Epidermal melanocyte (primary cell): Measurements from ENCODE around the gene TRIM71.
"Not testable (repeated sequence)": the region's sequence is repeated elsewhere in the genome, so short reads cannot be mapped to it uniquely, and the experiment has no call there.

Source experiments
- DNase-seq: peaks from one replicate; pipeline ENCODE4 v3.0.0; 2011; ENCODE audit warnings: low spot score; ENCODE audit not compliant: insufficient read length

The TRIM71 gene

DNA sequence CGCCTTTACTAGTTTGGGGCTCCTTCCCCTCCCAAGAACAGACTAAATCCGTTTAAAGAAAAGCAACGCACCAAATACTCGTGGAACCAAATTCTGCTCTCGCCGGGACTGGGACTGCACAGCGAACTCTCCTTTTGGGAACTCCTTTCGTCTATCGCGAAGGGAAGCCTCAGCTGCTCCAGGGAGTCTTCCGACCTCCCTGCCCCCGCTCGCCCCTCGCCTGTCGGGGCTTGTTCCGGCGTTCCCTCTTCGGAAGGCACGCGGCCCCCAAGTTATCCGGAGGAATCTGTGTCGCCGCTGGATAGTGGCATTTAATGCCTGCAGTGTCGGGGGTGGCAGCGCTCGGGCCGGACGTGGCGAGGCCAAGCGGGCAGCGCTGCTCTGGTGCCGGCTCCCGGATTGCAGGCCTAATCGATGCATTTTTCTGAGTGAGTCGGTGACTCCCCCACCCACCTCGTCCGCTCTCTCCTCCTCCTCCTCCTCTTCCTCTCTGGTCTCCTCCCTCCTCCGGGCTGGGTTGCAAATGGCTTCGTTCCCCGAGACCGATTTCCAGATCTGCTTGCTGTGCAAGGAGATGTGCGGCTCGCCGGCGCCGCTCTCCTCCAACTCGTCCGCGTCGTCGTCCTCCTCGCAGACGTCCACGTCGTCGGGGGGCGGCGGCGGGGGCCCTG is at the start of gene TRIM71:
Gene TRIM71 (plus strand): TSS at position 440 of the 671 bp plus-strand sequence. CDS start 84 bp downstream, at position 524.
- no peak for DNase-seq

- DNase-seq = no peak
Observed at GRCh38 chr3:32778389-32778788, 39.4 kb upstream of the TRIM71 start.

- no peak for DNase-seq
Observed at GRCh38 chr3:32780071-32780734, 37.6 kb upstream of the TRIM71 start.

DNA sequence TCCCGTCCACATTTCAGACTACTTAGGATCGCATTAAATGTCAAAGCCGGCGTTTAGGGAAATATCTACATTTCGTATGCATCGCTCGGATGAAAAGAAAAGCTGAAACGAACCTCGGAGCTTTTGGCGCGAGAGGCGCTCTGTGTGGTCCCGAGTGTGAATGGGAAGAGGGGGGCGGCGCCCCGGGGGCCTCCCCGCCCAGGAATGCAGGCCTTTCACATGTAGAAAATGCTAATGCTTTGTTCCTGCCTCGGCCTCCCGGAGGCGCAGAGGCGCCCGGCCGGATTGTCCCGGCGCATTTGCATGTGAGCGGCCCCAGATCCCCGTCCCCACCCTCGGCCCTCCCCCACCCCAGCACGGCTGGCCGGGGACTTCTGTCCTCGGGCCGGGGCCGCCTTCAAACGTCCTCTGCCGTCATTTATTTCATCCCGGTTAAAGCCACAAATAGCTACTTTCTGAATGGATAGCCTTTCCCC is 37.0 kb upstream of the TRIM71 start:
- no peak for DNase-seq

GRCh38 chr3:32781211-32781968 is 36.4 kb upstream of the TRIM71 start:
- DNase-seq = no peak

DNA sequence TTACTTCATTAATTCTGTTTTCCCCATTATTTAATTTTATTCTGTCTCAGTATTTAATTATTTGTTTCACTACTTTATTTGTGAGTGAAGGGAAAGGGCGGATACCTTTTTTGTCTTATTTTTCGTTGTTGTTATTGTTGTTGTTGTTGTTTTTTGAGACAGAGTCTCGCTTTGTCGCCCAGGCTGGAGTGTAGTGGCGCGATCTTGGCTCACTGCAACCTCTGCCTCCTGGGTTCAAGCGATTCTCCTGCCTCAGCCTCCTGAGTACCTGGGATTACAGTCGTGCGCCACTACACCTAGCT is 35.9 kb upstream of the TRIM71 start:
- DNase-seq = not testable (repeated sequence)

- DNase-seq = no peak
Observed at GRCh38 chr3:32782407-32782806, 35.4 kb upstream of the TRIM71 start.

GRCh38 chr3:32791833-32792232 is 26.0 kb upstream of the TRIM71 start:
- DNase-seq = no peak

DNA sequence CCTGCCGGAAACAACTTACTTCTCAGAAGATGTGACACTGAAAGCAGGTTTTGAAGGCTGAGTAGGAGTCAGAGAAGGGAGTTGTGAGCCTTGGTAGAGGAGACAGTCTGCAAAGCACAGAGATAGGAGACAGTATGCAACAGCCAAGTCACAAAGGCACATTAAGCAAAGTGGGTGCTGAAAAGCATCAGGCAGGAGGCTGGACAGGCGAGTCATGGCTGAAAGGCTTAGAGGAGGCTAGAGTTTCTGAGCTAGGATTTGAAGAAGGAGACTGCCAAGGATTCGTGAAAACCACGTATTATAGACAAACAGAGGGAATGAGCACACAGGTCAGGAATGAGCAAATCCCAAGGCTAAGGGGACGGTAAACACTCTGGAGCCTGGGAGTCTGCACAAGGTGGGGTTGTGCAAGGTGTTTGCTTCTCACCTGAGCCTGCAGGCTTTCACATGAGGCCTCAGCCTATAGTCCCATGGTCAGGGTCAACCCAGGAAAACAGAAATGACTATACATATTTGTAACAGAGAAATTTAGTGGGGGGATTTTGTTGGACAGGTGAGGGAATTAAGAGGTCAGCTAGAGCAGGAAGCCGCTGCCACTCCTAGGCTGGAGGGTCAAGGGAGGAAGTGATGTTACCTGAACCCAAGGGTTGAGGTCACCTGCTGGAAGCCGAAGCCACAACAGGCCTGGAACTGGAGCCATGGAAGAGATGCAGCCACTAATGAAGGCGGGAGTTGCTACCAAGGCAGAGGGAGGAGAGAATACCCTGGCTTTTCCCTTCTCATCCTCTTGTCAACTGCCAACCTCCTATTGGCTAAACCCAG is 23.1 kb upstream of the TRIM71 start:
- DNase-seq = no peak

DNA sequence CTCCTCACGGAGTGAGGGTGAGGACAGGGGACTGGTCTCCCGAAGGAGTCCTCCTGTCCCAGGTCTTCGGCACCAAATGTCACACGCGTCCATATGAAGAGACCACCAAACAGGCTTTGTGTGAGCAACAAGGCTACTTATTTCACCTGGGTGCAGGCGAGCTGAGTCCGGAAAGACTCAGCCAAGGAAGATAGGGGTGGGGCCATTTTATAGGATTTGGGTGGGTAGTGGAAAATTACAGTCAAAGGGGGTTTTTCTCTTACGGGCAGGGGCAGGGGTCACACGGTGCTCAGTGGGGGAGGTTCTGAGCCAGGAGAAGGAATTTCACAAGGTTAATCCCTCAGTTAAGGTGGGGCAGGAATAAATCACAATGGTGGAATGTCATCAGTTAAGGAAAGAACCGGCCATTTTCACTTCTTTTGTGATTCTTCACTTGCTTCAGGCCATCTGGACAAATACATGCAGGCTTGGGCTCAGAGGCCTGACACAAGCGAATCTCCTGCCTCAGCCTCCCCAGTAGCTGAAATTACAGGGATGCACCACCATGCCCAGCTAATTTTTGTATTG is 21.3 kb upstream of the TRIM71 start:
- not testable (repeated sequence) for DNase-seq

DNA sequence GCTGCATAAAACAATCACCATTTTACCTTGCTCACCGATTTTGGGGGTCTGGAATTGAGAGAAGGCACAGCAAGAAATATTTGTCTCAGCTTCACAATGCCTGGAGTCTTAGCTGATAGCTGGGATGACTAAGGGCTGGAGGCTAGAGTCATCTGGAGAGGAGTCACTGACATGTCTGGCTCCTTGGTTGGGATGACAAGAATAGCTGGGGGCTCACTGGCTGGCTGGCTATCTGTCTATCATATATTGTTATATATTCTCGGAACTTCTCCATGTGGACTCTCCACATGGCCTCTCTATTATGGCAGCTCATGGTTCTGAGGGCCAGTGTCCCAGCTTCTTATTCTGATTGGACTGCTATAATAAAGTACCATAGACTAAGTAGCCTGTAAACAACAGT is 20.0 kb upstream of the TRIM71 start:
- no peak for DNase-seq

DNA sequence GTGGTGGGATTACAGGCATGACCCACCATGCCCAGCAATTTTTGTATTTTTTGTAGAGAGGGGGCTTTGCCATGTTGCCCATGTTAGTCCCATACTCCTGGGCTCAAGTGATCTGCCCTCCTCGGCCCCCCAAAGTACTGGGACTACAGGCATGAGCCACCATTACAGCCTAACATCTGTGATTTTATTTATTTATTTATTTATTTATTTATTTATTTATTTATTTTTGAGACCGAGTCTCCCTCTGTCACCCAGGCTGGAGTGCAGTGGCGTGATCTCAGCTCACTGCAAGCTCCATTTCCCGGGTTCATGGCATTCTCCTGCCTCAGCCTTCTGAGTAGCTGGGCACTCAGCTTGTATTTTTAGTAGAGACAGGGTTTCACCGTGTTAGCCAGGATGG is 16.4 kb upstream of the TRIM71 start:
- not testable (repeated sequence) for DNase-seq

DNA sequence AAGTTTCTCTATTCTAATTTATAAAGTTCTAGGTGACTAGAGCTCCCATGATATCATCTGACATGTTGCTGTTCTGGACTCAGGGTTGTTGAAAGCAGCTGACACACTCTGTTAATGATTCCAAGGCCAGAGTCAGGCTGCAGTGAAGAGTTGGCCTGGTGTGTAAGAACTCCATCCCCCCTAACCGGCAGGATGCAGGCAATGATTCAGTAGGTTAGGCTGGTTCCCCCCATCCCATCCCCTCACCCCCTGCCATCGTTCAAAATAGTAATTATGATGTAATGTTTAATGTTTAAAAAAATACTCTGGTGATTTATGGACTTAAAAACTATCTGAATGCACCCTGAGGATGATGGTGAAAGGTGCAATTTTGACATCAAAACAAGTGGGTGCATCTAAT is 4.6 kb upstream of the TRIM71 start:
- no peak for DNase-seq

DNA sequence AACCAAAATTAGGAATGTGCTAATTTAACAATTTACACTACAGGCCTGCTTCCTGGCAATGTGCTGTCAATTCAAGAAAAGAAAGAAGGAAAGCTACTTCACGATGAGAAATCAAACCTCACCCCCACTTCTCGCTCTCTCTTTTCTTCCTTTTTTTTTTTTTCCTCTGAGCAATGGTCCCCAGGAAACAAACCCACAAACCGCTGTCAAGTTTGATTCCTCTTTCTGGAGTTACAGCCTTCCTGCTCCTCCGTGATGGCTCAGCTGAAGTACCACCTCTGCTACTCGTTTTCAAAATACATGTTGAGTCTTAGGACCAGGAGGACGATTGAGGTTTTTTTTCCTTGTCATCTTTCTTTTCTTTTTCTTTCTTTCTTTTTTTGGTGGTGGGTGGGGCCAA is 3.4 kb upstream of the TRIM71 start:
- DNase-seq = no peak

DNA sequence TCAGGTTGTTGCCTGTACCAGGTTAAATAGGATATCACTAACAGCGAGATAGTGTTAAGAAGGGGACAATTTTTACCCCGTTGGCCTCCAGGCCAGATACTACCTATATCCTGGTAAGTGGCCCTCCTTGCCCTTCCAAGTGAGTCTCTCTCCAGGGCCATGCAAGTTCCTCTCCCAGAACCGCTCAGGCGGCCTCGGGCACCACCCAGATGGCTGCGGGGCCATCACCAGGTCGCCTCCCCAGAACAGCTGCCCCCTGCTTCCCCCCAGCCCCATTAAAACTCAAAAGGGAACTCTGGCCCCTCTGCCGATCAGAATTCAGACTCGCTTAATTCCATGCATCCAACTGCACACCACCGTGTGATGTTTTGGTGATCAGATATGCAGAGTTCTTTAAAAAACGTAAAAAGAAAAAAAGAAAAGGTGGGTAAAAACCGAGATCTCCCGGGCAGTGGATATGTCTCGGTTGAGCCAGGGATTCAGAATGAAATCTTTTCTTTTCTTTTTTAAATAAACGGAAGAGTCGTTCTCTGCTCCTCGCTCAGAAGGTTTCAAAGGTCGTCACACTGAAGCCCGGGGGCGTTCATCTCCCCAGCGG is 1.9 kb upstream of the TRIM71 start:
- no peak for DNase-seq

GRCh38 chr3:32816439-32817256 is 1.1 kb upstream of the TRIM71 start:
- DNase-seq = no peak

GRCh38 chr3:32817257-32817557 is 590 bp upstream of the TRIM71 start:
- DNase-seq = no peak

DNA sequence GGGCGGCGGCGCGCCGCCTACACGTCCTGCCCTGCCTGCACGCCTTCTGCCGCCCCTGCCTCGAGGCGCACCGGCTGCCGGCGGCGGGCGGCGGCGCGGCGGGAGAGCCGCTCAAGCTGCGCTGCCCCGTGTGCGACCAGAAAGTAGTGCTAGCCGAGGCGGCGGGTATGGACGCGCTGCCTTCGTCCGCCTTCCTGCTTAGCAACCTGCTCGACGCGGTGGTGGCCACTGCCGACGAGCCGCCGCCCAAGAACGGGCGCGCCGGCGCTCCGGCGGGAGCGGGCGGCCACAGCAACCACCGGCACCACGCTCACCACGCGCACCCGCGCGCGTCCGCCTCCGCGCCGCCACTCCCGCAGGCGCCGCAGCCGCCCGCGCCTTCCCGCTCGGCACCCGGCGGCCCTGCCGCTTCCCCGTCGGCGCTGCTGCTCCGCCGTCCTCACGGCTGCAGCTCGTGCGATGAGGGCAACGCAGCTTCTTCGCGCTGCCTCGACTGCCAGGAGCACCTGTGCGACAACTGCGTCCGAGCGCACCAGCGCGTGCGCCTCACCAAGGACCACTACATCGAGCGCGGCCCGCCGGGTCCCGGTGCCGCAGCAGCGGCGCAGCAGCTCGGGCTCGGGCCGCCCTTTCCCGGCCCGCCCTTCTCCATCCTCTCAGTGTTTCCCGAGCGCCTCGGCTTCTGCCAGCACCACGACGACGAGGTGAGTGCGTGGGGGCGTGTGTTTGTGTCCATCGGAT is 602 bp downstream of the TRIM71 start:
- no peak for DNase-seq

DNA sequence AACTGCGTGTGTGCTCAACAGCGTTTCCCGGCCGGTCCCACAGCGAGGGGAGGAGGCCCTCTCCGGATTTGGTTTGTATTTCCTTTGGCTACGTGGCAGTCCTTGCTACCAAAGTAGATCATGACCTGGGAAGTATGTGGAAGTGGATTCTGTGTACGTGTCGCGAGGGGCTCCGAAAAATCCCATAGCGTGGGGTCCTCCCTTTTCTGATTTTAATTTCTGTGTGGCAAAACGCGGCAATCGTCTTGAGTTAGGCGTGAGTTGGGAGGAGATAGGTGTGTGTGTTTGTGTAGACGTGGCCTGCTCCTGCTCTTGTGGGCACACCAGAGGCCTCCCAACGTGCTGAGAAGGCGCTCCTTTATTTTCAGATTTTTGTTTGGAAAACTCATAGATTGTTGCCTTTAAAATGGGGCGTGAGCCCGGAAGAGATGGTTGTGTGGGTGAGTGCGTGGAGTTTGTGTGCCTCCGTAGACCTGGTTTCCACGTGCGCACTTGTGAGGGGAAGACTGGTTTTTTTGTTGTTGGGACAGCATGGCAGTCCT is 1.2 kb downstream of the TRIM71 start:
- no peak for DNase-seq
